ENCODE data around the gene CANX. TPM values are rescaled to one million over a fixed set of nuclear protein-coding genes. Genes with fewer than 3 reads are reported as not detected.
A peak's percentile ranks its signal among the peaks of the same experiment; 100 is the strongest.

Gene CANX
- total and polyA plus RNA-seq, 9 of the 15 experiments (the other 6 are each of a cell fraction or from before 2014, with no cell fraction given): 155 to 893 (median 589) TPM

GRCh38 chr5:179697993-179698934 lies 503 bp upstream of the CANX start (continued):
- no peak for TF ChIP-seq FUS (optimal IDR thresholded peaks at IDR 0.05; ENCODE audit: low read depth, low read length)
- TF ChIP-seq STAG1 (CRISPR knock-in tag; IDR thresholded peaks at IDR 0.05; ENCODE audit: borderline replicate concordance): no peak
- peak; percentile 75 for TF ChIP-seq SMARCE1 (IDR thresholded peaks at IDR 0.05)
- peak; percentile 93 for TF ChIP-seq ELF1 (tag; IDR thresholded peaks at IDR 0.05)
- no peak for TF ChIP-seq NELFE (IDR thresholded peaks at IDR 0.05; ENCODE audit: insufficient read depth, insufficient read length)
- no peak for TF ChIP-seq ADNP (tag; IDR thresholded peaks at IDR 0.05)
- no peak for TF ChIP-seq REST (IDR thresholded peaks at IDR 0.05; ENCODE audit: borderline replicate concordance)
- TF ChIP-seq REST (CRISPR knock-in tag; IDR thresholded peaks at IDR 0.05; ENCODE audit: low read depth): peak; percentile 81; the same call in 1 of the 2 replicates
- TF ChIP-seq KDM5B (IDR thresholded peaks at IDR 0.05; ENCODE audit: insufficient replicate concordance, low read depth, low read length): peak; percentile 85
- TF ChIP-seq ZNF764 (CRISPR knock-in tag; IDR thresholded peaks at IDR 0.05; ENCODE audit: low read depth): 0 out of 2 replicates have a peak, but pooled peaks have one; percentile 7
- peak in 2 of 3 experiments; percentile 73 to 88 for TF ChIP-seq YY1 (IDR thresholded peaks at IDR 0.05; ENCODE audit: borderline replicate concordance in 1 of 3, control insufficient read depth in 1 of 3, extremely low read depth in 1 of 3, insufficient read depth in 3 of 3, insufficient read length in 1 of 3, insufficient replicate concordance in 2 of 3, low read depth in 1 of 3, low read length in 2 of 3)
- peak; percentile 93 for TF ChIP-seq NRF1 (conservative IDR thresholded peaks at IDR 0.05 in 1 of 2, IDR thresholded peaks at IDR 0.05 in 1 of 2)
